AML-193 (cell line): ENCODE results near the gene POLE.

ENCODE experiments used
- DNase-seq, 2 experiments: peaks; one replicate each; lab custom pipeline; 2025; lab: John Stamatoyannopoulos, UW

POLE gene

GRCh38 chr12:132675757-132676432 is 11.2 kb downstream of the POLE start:
- no peak for DNase-seq

- DNase-seq, result no peak
These were observed 12.6 kb downstream of the POLE start for GRCh38 chr12:132674561-132674960.

- no peak for DNase-seq
These were observed 13.6 kb downstream of the POLE start for GRCh38 chr12:132673288-132674179.

- DNase-seq, result no peak
These were observed 14.5 kb downstream of the POLE start for GRCh38 chr12:132672678-132673077.

GRCh38 chr12:132672116-132672515 is 15.0 kb downstream of the POLE start:
- no peak for DNase-seq

- DNase-seq, result no peak
These were observed 17.8 kb downstream of the POLE start for GRCh38 chr12:132669166-132669879.

- DNase-seq, result no peak
These were observed 18.7 kb downstream of the POLE start for GRCh38 chr12:132668191-132669088.

GRCh38 chr12:132665794-132666193 is 21.3 kb downstream of the POLE start:
- DNase-seq, result no peak

- DNase-seq, result no peak
These were observed 22.0 kb downstream of the POLE start for GRCh38 chr12:132665149-132665491.

- no peak for DNase-seq
These were observed 22.7 kb downstream of the POLE start for GRCh38 chr12:132664206-132665148.

GRCh38 chr12:132662901-132663755 is 24.0 kb downstream of the POLE start:
- no peak for DNase-seq

GRCh38 chr12:132661972-132662371 is 25.2 kb downstream of the POLE start:
- no peak for DNase-seq

- no peak for DNase-seq
These were observed 26.1 kb downstream of the POLE start for GRCh38 chr12:132660996-132661395.

- no peak for DNase-seq
These were observed 27.1 kb downstream of the POLE start for GRCh38 chr12:132660052-132660451.

GRCh38 chr12:132659146-132659545 is 28.0 kb downstream of the POLE start:
- DNase-seq, result no peak

- DNase-seq, result no peak
These were observed 28.8 kb downstream of the POLE start for GRCh38 chr12:132658149-132658894.

- DNase-seq, result peak; percentile 36 to 47
These were observed 30.0 kb downstream of the POLE start for GRCh38 chr12:132657004-132657727.
